Vein endothelial cell (primary cell): ENCODE data around the gene ECEL1. TPM values are rescaled to one million over a fixed set of nuclear protein-coding genes. Genes with fewer than 3 reads are reported as not detected.

Experiments
- total RNA-seq: library from RNA; depleted of rRNA; stranded (reverse); fragments of >200 nt; gene quantifications from 2 replicates; pipeline ENCODE4 v1.2.3, GENCODE V29; 2012

Gene ECEL1, protein sequence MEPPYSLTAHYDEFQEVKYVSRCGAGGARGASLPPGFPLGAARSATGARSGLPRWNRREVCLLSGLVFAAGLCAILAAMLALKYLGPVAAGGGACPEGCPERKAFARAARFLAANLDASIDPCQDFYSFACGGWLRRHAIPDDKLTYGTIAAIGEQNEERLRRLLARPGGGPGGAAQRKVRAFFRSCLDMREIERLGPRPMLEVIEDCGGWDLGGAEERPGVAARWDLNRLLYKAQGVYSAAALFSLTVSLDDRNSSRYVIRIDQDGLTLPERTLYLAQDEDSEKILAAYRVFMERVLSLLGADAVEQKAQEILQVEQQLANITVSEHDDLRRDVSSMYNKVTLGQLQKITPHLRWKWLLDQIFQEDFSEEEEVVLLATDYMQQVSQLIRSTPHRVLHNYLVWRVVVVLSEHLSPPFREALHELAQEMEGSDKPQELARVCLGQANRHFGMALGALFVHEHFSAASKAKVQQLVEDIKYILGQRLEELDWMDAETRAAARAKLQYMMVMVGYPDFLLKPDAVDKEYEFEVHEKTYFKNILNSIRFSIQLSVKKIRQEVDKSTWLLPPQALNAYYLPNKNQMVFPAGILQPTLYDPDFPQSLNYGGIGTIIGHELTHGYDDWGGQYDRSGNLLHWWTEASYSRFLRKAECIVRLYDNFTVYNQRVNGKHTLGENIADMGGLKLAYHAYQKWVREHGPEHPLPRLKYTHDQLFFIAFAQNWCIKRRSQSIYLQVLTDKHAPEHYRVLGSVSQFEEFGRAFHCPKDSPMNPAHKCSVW
- total RNA-seq = not detected in 2 replicates

DNA sequence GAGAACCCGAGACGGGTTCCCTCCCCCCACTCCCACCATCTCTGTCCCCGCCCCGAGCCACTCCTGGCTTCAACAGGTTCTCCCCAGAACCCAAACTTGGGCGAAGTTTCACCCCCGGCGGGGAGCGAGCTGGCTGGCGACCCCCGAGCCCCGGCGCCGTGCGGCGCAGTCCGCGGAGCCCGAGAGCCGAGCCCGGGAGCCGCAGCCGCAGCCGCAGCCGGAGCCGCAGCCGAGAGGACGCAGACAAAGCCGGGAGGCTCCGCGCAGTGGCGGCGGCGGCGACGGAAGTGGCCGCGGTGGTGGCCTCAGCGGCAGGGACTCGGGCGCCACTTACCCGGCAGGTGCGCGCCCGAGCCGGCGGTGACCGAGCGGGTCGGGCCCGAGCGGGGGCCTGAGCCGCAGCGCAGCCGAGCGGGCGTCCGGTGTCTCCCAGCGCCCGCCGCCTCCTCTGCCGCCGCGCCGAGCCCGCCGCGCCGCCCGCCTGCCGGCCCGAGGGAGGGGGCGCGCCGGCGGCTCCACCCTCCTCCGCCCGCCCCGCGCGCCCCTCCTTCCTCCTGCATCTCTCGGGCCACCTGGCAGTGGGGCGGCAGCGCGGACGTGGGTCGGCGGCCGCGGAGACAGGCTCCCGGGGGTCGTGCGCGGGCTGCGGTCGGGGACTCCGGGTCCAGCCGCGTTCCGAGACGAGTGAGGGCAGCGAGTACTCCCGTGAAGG lies at the start of gene ECEL1:
TSS of gene ECEL1 (minus strand) at position 450 of the 712 bp plus-strand sequence. CDS start 1,181 bp downstream, outside the sequence.

DNA sequence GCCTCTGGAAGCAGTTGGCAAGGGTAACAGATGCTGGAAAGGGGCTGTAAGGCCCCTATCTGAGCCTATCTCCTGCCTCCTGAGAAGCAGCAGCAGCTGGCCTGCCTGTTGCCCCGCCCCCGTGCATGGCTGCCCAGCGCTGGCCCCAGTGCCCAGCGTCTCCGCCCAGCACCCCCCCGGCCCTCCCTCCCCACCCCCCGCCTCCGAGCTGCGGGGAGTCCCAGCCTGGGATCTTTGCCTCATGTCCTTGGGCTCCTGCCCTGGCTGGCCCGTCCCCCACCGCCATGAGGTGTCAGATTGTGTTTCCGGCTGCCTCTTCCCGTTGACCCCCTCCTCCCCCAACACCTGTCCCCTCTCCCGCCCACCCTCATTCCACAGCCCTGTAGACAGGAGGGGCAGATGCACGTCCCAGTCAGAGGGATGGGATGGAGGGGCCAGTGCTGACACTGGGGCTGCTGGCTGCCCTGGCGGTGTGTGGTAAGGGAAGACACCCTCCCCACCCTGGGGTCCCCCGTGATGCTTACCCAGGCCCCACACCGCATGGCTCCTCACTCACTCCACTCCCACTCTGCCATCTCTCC lies 38.2 kb upstream of the ECEL1 start, which contains the start of gene CHRND:
TSS of gene CHRND (plus strand) at position 370 of the 581 bp plus-strand sequence. CDS start at position 426, 56 bp downstream.

DNA sequence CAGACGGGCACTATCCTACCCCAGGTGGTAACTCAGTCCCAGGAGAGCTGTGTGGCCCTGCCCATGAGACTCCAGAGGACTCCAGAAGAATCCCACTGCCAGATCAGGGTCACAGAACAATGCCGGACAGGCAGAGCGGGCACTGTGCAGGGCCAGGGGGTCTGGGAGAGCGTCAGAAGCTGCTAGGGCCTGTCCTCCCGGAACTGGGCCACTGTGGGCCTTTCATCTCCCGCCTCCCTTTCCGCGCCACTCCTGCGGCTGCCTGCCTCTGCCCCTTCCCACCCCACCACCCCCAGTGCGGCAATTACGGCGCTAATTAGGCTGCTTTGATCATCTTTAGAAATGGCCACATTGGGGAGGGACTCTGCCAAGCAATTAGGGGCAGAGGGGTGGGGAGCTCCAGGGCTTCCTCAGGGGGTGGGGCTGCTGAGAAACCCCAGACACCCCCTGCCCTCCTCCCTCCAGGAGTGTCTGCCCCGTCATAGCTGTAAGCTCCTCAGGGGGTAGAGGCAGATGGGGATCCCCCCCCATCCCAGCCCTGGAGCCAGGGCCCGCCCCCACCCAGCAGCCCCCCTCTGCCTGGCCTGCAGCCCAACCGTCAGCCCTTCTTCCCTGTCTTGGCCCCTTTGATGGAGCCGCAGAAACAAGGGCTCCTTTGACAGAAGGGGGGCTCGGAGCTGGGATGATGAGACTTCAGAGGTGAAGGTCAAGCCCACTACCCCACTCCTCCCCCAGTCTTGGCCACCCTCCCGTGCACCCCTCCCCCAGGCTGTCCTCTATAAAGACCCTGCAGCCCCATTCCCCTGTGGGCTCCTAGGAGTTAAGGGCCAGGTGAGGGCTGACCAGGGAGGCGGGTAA lies 32.2 kb upstream of the ECEL1 start, which contains the start of gene PRSS56:
TSS of gene PRSS56 (plus strand) at position 808 of the 858 bp plus-strand sequence. CDS start 211 bp downstream, outside the sequence.

DNA sequence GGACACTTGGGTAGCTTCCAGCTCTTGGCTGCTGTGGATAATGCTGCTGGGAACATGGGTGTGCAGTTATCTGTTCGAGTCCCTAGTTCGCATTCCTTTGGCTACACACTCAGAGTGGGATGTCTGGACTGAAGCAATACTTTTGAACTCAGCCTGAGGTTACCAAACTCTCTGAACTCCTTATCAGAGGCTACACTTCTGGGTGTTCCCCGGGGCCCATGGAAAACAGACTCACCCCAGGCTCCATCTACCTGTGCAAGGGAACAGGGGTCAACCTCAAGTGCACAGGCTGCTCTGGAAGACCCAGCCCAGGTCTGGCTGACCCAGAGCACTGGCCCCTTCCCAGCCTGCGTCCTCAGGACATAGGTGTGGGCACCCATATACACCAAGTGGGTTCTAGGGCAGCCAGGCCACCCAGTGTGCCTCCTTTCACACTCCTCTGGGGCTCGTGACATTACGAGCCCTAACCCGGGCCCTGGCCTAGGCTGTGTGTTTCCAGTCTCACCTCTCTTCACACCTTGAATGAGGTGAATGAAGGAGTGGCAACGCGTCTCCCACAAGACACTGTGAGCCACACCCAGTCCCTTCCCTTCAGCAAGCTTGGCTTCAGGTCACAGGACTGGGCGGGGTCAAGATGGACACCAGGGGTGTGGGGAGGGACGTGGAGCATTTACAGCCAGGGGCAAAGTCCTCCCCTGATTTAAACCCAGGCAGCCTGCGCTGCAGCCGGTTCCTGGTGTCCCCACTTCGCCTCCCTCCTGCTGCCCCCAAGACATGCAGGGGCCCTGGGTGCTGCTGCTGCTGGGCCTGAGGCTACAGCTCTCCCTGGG lies 32.0 kb downstream of the ECEL1 start, which contains the start of gene ALPI:
TSS of gene ALPI (plus strand) at position 728 of the 830 bp plus-strand sequence. CDS start at position 775, 47 bp downstream.

Other genes starting within 250 kb of the ECEL1 start
- gene ALPP, start 109.1 kb downstream of the ECEL1 start, total RNA-seq = not detected in 2 replicates
- not detected in 2 replicates for gene ALPG, start 81.0 kb downstream of the ECEL1 start, total RNA-seq
- gene ALPI, start 31.7 kb downstream of the ECEL1 start, total RNA-seq = not detected in 2 replicates
- not detected in 2 replicates for gene PRSS56, start 32.6 kb upstream of the ECEL1 start, total RNA-seq
- gene CHRND, start 38.3 kb upstream of the ECEL1 start, total RNA-seq = not detected in 2 replicates
- gene CHRNG, start 51.9 kb upstream of the ECEL1 start, total RNA-seq = not detected in 2 replicates
- 4.6 and 6.0 TPM in 2 replicates for gene TIGD1, start 62.7 kb upstream of the ECEL1 start, total RNA-seq
- 97.3 and 100 TPM in 2 replicates for gene EIF4E2, start 62.9 kb upstream of the ECEL1 start, total RNA-seq
- under 0.01 and 0.19 TPM in 2 replicates for gene EFHD1, start 145.8 kb upstream of the ECEL1 start, total RNA-seq
- gene GIGYF2, start 209.5 kb upstream of the ECEL1 start, total RNA-seq = 43.4 and 53.1 TPM in 2 replicates